CD14-positive monocyte (primary cell): ENCODE data around the gene ITM2B. TPM values are rescaled to one million over a fixed set of nuclear protein-coding genes. Genes with fewer than 3 reads are reported as not detected.

ENCODE experiments used
- DNase-seq, 3 donors: peaks; one replicate each; pipeline ENCODE4 v3.0.0-alpha.2; 2011 to 2022
- H2AFZ ChIP-seq: 2 replicates; pipeline ENCODE4 v1.6.0; 2012; ENCODE audit warnings: mild to moderate bottlenecking, low read depth, low read length, inconsistent platforms; ENCODE audit not compliant: insufficient read depth, poor library complexity, severe bottlenecking
- H3K27ac ChIP-seq, 2 donors: 1 replicate in 1 of 2; 2 replicates in 1 of 2; pipeline ENCODE4 v1.5.1; 2012 to 2013; ENCODE audit warnings: low read length in 2 of 2, control low read depth in 1 of 2, inconsistent platforms in 1 of 2, low read depth in 1 of 2, mild to moderate bottlenecking in 1 of 2
- H3K27me3 ChIP-seq, 2 donors: one replicate each; pipeline versions ENCODE4 v1.6.0 to v1.6.1; 2011 to 2013; ENCODE audit warnings: low read length in 2 of 2; ENCODE audit not compliant: control insufficient read depth in 2 of 2, insufficient read depth in 2 of 2
- H3K36me3 ChIP-seq, 2 donors: replicated peaks in 1 of 2; 1 replicate in 1 of 2; 2 replicates in 1 of 2; pipeline versions ENCODE4 v1.5.1 to v1.6.1; 2012 to 2013; ENCODE audit warnings: low read length in 2 of 2, control low read depth in 1 of 2, inconsistent platforms in 1 of 2, mild to moderate bottlenecking in 1 of 2; ENCODE audit not compliant: insufficient read depth in 2 of 2, control insufficient read depth in 1 of 2
- H3K4me1 ChIP-seq, 2 donors: 1 replicate in 1 of 2; 2 replicates in 1 of 2; pipeline versions ENCODE4 v1.5.1 to v1.6.1; 2012 to 2013; ENCODE audit warnings: low read length in 2 of 2, control low read depth in 1 of 2, inconsistent platforms in 1 of 2, mild to moderate bottlenecking in 1 of 2, moderate library complexity in 1 of 2; ENCODE audit not compliant: insufficient read depth in 2 of 2, control insufficient read depth in 1 of 2
- H3K4me2 ChIP-seq: replicated peaks from 2 replicates; pipeline ENCODE3; 2012; ENCODE audit warnings: low read length, moderate library complexity, mild to moderate bottlenecking; ENCODE audit not compliant: poor library complexity, severe bottlenecking; ENCODE audit errors: extremely low read depth
- H3K4me3 ChIP-seq, 3 experiments: fragments of 200-600 bp in 1 of 3; sonication (generic) in 1 of 3; replicated peaks in 1 of 3; 1 replicate in 2 of 3; 2 replicates in 1 of 3; pipeline ENCODE4 v1.5.1; 2011 to 2013; ENCODE audit warnings: low read length in 3 of 3, mild to moderate bottlenecking in 3 of 3, control low read depth in 2 of 3, low read depth in 2 of 3, inconsistent platforms in 1 of 3, moderate library complexity in 1 of 3
- H3K79me2 ChIP-seq: 2 replicates; pipeline ENCODE4 v1.6.0; 2012; ENCODE audit warnings: mild to moderate bottlenecking, control low read depth, inconsistent platforms, low read length, moderate library complexity; ENCODE audit not compliant: insufficient read depth
- H3K9ac ChIP-seq: 2 replicates; pipeline ENCODE4 v1.6.0; 2017; ENCODE audit warnings: low read length, mild to moderate bottlenecking; ENCODE audit not compliant: insufficient read depth, poor library complexity, severe bottlenecking
- H3K9me3 ChIP-seq, 2 donors: replicated peaks in 1 of 2; 1 replicate in 1 of 2; 2 replicates in 1 of 2; pipeline versions ENCODE4 v1.5.1 to v1.6.1; 2012 to 2013; ENCODE audit warnings: low read length in 2 of 2, control low read depth in 1 of 2; ENCODE audit not compliant: control insufficient read depth in 1 of 2, insufficient read depth in 1 of 2
- H4K20me1 ChIP-seq: 2 replicates; pipeline ENCODE4 v1.6.0; 2012; ENCODE audit warnings: mild to moderate bottlenecking, low read length, control low read depth, moderate library complexity; ENCODE audit not compliant: insufficient read depth
- H3K27ac Mint-ChIP-seq, 7 donors: one replicate each; pipeline ENCODE4 v1.8.0; 2020; ENCODE audit warnings: mild to moderate bottlenecking in 7 of 7, mixed read lengths in 7 of 7, moderate library complexity in 6 of 7, inconsistent platforms in 2 of 7
- H3K27me3 Mint-ChIP-seq, 3 donors: one replicate each; pipeline ENCODE4 v1.8.0; 2021 to 2022; ENCODE audit warnings: low read depth in 3 of 3, mild to moderate bottlenecking in 3 of 3, mixed read lengths in 3 of 3, moderate library complexity in 3 of 3, inconsistent platforms in 1 of 3
- H3K36me3 Mint-ChIP-seq, 2 donors: one replicate each; pipeline ENCODE4 v1.8.0; 2020; ENCODE audit warnings: mixed read lengths in 2 of 2, inconsistent platforms in 1 of 2, mild to moderate bottlenecking in 1 of 2
- H3K4me1 Mint-ChIP-seq: one replicate; pipeline ENCODE4 v1.8.0; 2020; ENCODE audit warnings: mild to moderate bottlenecking, mixed read lengths
- H3K4me3 Mint-ChIP-seq, 2 donors: one replicate each; pipeline ENCODE4 v1.8.0; 2020; ENCODE audit warnings: mild to moderate bottlenecking in 2 of 2, mixed read lengths in 2 of 2, moderate library complexity in 1 of 2
- H3K9me3 Mint-ChIP-seq, 7 donors: one replicate each; pipeline ENCODE4 v1.8.0; 2020 to 2022; ENCODE audit warnings: mixed read lengths in 7 of 7, mild to moderate bottlenecking in 6 of 7, moderate library complexity in 6 of 7, inconsistent platforms in 2 of 7
- CTCF ChIP-seq: fragments of 200-600 bp; IDR thresholded peaks from one replicate; pipeline ENCODE4 v1.8.0; 2022; ENCODE audit warnings: antibody characterized with exemption, mild to moderate bottlenecking
- WGBS: methylation state at CpG from one replicate; pipeline ENCODE4 v1.1.5; 2013; ENCODE audit warnings: missing lambda C conversion rate; ENCODE audit not compliant: insufficient coverage; 5-methylcytosine and 5-hydroxymethylcytosine counted together
- intact Hi-C, 2 donors: fragments of 100-400 bp; cut with micrococcal nuclease; formaldehyde crosslinking; loops; one replicate each; pipeline versions ENCODE4 v1.15.0 to v1.15.1; 2023
- polyA plus RNA-seq, 3 donors: library from polyadenylated mRNA; depleted of rRNA in 1 of 3; unstranded in 2 of 3; stranded (reverse) in 1 of 3; fragments of 300-500 nt in 2 of 3; fragments of >200 nt in 1 of 3; fragmentation: Illumina TruSeq in 2 of 3; gene quantifications; 1 replicate in 2 of 3; 2 replicates in 1 of 3; pipeline ENCODE4 v1.2.3, GENCODE V29; 2012 to 2021

The ITM2B gene
- polyA plus RNA-seq, 3 donors = 702 to 1,657 (median 1,502) TPM

GRCh38 chr13:48318377-48318811 is 85.4 kb downstream of the ITM2B start:
- H3K4me1 ChIP-seq = peaks cover 34 to 37% of the 10 kb centered on the region in 2 donors
- Mint-ChIP-seq H3K27me3 (peaks cover 17 to 52% (median 28%) of the 10 kb centered on the region in 3 donors), H3K4me3 (peak overlapping the region; percentile 75 to 95), H3K4me1 (peaks cover 38% of the 10 kb centered on the region), H3K27ac (peak overlapping the region in 2 of 7 donors; percentile 55 to 56), H3K9me3 (peaks cover 44 to 84% (median 69%) of the 10 kb centered on the region in 7 donors), H3K36me3 (peaks cover 54 to 77% of the 10 kb centered on the region in 2 donors)
- H3K9me3 ChIP-seq = peaks cover 55 to 67% of the 10 kb centered on the region in 2 donors
- H2AFZ ChIP-seq = peak overlapping the region; percentile 30
- H3K36me3 ChIP-seq = peaks cover 5 to 77% of the 10 kb centered on the region in 2 donors
- peak overlapping the region; percentile 19 for H3K9ac ChIP-seq
- peaks cover 87% of the 10 kb centered on the region for H3K79me2 ChIP-seq
- 67% methylated on average over 22 of the region's 28 CpGs for WGBS
- peaks cover 0 to 24% of the 10 kb centered on the region in 2 donors for H3K27me3 ChIP-seq
- H3K27ac ChIP-seq = no peak overlapping the region
- intact Hi-C loops = no loop called here
- peaks cover 84% of the 10 kb centered on the region for H4K20me1 ChIP-seq
- DNase-seq = no peak
- peak overlapping the region; percentile 82 for H3K4me2 ChIP-seq
- no peak for TF ChIP-seq CTCF
- peak overlapping the region; percentile 2 to 74 (median 33) for H3K4me3 ChIP-seq

GRCh38 chr13:48318821-48319511 is 86.0 kb downstream of the ITM2B start:
- DNase-seq = peak in 1 of 3 donors; percentile 43
- no peak for TF ChIP-seq CTCF
- 51% methylated on average over 47 of the region's 47 CpGs for WGBS
- peaks cover 51 to 72% of the 10 kb centered on the region in 2 donors for H3K36me3 Mint-ChIP-seq
- peaks cover 38% of the 10 kb centered on the region for H3K4me1 Mint-ChIP-seq
- Histone ChIP-seq H3K9me3 (peaks cover 55 to 67% of the 10 kb centered on the region in 2 donors), H3K4me2 (peak overlapping the region; percentile 82), H3K9ac (peak overlapping the region; percentile 19), H2AFZ (peak overlapping the region; percentile 30), H3K27me3 (peaks cover 0 to 24% of the 10 kb centered on the region in 2 donors), H3K79me2 (peaks cover 87% of the 10 kb centered on the region), H3K36me3 (peaks cover 5 to 72% of the 10 kb centered on the region in 2 donors), H3K27ac (no peak overlapping the region), H3K4me3 (peak overlapping the region; percentile 2 to 74 (median 33)), H3K4me1 (peaks cover 34 to 37% of the 10 kb centered on the region in 2 donors), H4K20me1 (peaks cover 83% of the 10 kb centered on the region)
- peaks cover 17 to 52% (median 28%) of the 10 kb centered on the region in 3 donors for H3K27me3 Mint-ChIP-seq
- H3K27ac Mint-ChIP-seq = peak overlapping the region in 5 of 7 donors; percentile 3 to 60 (median 46)
- H3K4me3 Mint-ChIP-seq = peak overlapping the region; percentile 75 to 95
- intact Hi-C loops = no loop called here
- peaks cover 44 to 80% (median 66%) of the 10 kb centered on the region in 7 donors for H3K9me3 Mint-ChIP-seq

Other genes with a start within 250 kb of the ITM2B start
- 10 to 100 TPM; 15.0 to 37.2 (median 34.3) TPM for gene SUCLA2, start 231.9 kb upstream of the ITM2B start, polyA plus RNA-seq
- gene NUDT15, start 195.5 kb upstream of the ITM2B start, polyA plus RNA-seq = 10 to 100 TPM in 2 of 3 donors, 1 to 10 TPM in 1; 5.1 to 13.3 (median 12.6) TPM
- 10 to 100 TPM; 28.4 to 53.8 (median 50.8) TPM for gene MED4, start 138.1 kb upstream of the ITM2B start, polyA plus RNA-seq
- gene RB1, start 70.5 kb downstream of the ITM2B start, polyA plus RNA-seq = 10 to 100 TPM; 18.4 to 38.8 (median 29.9) TPM
- 10 to 100 TPM; 17.2 to 72.6 (median 62.1) TPM for gene LPAR6, start 179.9 kb downstream of the ITM2B start, polyA plus RNA-seq